ENCODE data around the gene ESRRA.

Gene ESRRA

GRCh38 chr11:64305075-64305690 lies at the start of gene ESRRA:
ESRRA (plus strand) TSS chr11:64305524; CDS start chr11:64307180, 1,656 bp downstream.
- peak; percentile 82 for FAIRE-seq

- FAIRE-seq = no peak
Observed at GRCh38 chr11:64256300-64256699, 49.0 kb upstream of the ESRRA start.

- no peak for FAIRE-seq
Observed at GRCh38 chr11:64258356-64258755, 47.0 kb upstream of the ESRRA start.

- FAIRE-seq = no peak
Observed at GRCh38 chr11:64258946-64259532, 46.3 kb upstream of the ESRRA start.

- no peak for FAIRE-seq
Observed at GRCh38 chr11:64259533-64260067, 45.7 kb upstream of the ESRRA start.

GRCh38 chr11:64260147-64260708 lies 45.1 kb upstream of the ESRRA start:
- FAIRE-seq = no peak

- FAIRE-seq = no peak
Observed at GRCh38 chr11:64261556-64262080, 43.7 kb upstream of the ESRRA start.

- FAIRE-seq = no peak
Observed at GRCh38 chr11:64262271-64263002, 42.9 kb upstream of the ESRRA start.

GRCh38 chr11:64263021-64263946 lies 42.0 kb upstream of the ESRRA start:
- FAIRE-seq = no peak

GRCh38 chr11:64263947-64264317 lies 41.4 kb upstream of the ESRRA start:
- FAIRE-seq = no peak

GRCh38 chr11:64264371-64264852 lies 40.9 kb upstream of the ESRRA start:
- no peak for FAIRE-seq

- no peak for FAIRE-seq
Observed at GRCh38 chr11:64265176-64266160, 39.9 kb upstream of the ESRRA start.

- no peak for FAIRE-seq
Observed at GRCh38 chr11:64266339-64266738, 39.0 kb upstream of the ESRRA start.

- FAIRE-seq = no peak
Observed at GRCh38 chr11:64267207-64267945, 37.9 kb upstream of the ESRRA start.

- FAIRE-seq = no peak
Observed at GRCh38 chr11:64268025-64268892, 37.1 kb upstream of the ESRRA start.

GRCh38 chr11:64268893-64269539 lies 36.3 kb upstream of the ESRRA start:
- FAIRE-seq = no peak

GRCh38 chr11:64269540-64270220 lies 35.6 kb upstream of the ESRRA start:
- FAIRE-seq = peak; percentile 88

Measured in TTC549 (cell line).